ENCODE data around the gene KCNH1.

Gene KCNH1

GRCh38 chr1:210912752-210913151, 221.2 kb downstream of the KCNH1 start:
- H3K4me3 ChIP-seq (ENCODE audit: low read length): no peak overlapping the region
- no peak for DNase-seq (ENCODE audit: low read depth)
- no peak for TF ChIP-seq CTCF (IDR thresholded peaks at IDR 0.05; ENCODE audit: insufficient read depth, low read depth, low read length, missing control alignments)

GRCh38 chr1:210910020-210910575, 223.8 kb downstream of the KCNH1 start:
- H3K4me3 ChIP-seq (ENCODE audit: low read length): no peak overlapping the region
- no peak for DNase-seq (ENCODE audit: low read depth)
- TF ChIP-seq CTCF (IDR thresholded peaks at IDR 0.05; ENCODE audit: insufficient read depth, low read depth, low read length, missing control alignments): no peak

- DNase-seq (ENCODE audit: low read depth): no peak
- TF ChIP-seq CTCF (IDR thresholded peaks at IDR 0.05; ENCODE audit: insufficient read depth, low read depth, low read length, missing control alignments): no peak
Observed at GRCh38 chr1:210908791-210909190, 225.2 kb downstream of the KCNH1 start.

GRCh38 chr1:210908257-210908656, 225.7 kb downstream of the KCNH1 start:
- DNase-seq (ENCODE audit: low read depth): no peak
- TF ChIP-seq CTCF (IDR thresholded peaks at IDR 0.05; ENCODE audit: insufficient read depth, low read depth, low read length, missing control alignments): no peak
- H3K4me3 ChIP-seq (ENCODE audit: low read length): no peak overlapping the region

More at GRCh38 chr1:210908791-210909190, 225.2 kb downstream of the KCNH1 start:
- no peak overlapping the region for H3K4me3 ChIP-seq (ENCODE audit: low read length)

GRCh38 chr1:210907251-210907805, 226.6 kb downstream of the KCNH1 start:
- no peak overlapping the region for H3K4me3 ChIP-seq (ENCODE audit: low read length)
- TF ChIP-seq CTCF (IDR thresholded peaks at IDR 0.05; ENCODE audit: insufficient read depth, low read depth, low read length, missing control alignments): no peak
- DNase-seq (ENCODE audit: low read depth): no peak

- no peak overlapping the region for H3K4me3 ChIP-seq (ENCODE audit: low read length)
- TF ChIP-seq CTCF (IDR thresholded peaks at IDR 0.05; ENCODE audit: insufficient read depth, low read depth, low read length, missing control alignments): no peak
- no peak for DNase-seq (ENCODE audit: low read depth)
Observed at GRCh38 chr1:210905944-210906453, 227.9 kb downstream of the KCNH1 start.

All from epithelial cell of esophagus (primary cell).